HG03457 (cell line): ENCODE measurements around the gene LIPG.

Experiments
- ATAC-seq: cut with Tn5 transposase; IDR thresholded peaks from one replicate; pipeline ENCODE4 v1.9.1; 2021; ENCODE audit warnings: moderate number of reproducible peaks; ENCODE audit not compliant: unreplicated experiment

Gene LIPG

GRCh38 chr18:49631146-49631866, 69.4 kb downstream of the LIPG start:
- no peak for ATAC-seq

- ATAC-seq = no peak
These were observed 70.7 kb downstream of the LIPG start for GRCh38 chr18:49632588-49632987.

GRCh38 chr18:49638209-49638785, 76.4 kb downstream of the LIPG start:
- no peak for ATAC-seq

GRCh38 chr18:49638891-49639557, 77.2 kb downstream of the LIPG start:
- no peak for ATAC-seq

GRCh38 chr18:49639643-49640391, 78.0 kb downstream of the LIPG start:
- no peak for ATAC-seq

- ATAC-seq = no peak
These were observed 78.9 kb downstream of the LIPG start for GRCh38 chr18:49640741-49641140.

- ATAC-seq = no peak
These were observed 83.3 kb downstream of the LIPG start for GRCh38 chr18:49645196-49645595.

- no peak for ATAC-seq
These were observed 84.0 kb downstream of the LIPG start for GRCh38 chr18:49645841-49646351.

GRCh38 chr18:49646873-49647272, 85.0 kb downstream of the LIPG start:
- ATAC-seq = no peak

- no peak for ATAC-seq
These were observed 85.8 kb downstream of the LIPG start for GRCh38 chr18:49647496-49648168.

GRCh38 chr18:49648326-49648725, 86.5 kb downstream of the LIPG start:
- no peak for ATAC-seq
